HG03439 (cell line): ENCODE data around the gene IFT25.

Source experiments
- ATAC-seq: cut with Tn5 transposase; IDR thresholded peaks from one replicate; pipeline ENCODE4 v1.9.1; 2021; ENCODE audit warnings: mild to moderate bottlenecking, moderate library complexity; ENCODE audit not compliant: unreplicated experiment

The IFT25 gene

DNA sequence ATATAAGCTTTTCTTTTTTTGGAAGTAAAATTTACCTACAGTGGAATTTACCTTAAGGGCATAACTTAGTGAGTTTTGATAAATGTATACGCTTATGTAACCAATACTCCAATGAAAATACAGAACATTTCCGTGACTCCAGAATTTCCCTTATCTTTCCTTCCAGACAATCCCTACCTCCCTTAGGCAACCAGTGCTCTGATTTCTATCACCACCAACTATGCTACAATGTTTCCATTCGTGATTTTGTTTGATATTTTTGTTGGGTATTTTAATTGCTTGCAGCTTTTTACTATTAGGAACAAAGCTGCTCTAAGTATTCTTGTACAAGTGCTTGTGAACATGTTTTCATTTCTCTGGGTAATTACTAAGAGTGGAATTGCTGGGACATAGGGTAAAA lies 14.6 kb downstream of the IFT25 start:
- no peak for ATAC-seq

DNA sequence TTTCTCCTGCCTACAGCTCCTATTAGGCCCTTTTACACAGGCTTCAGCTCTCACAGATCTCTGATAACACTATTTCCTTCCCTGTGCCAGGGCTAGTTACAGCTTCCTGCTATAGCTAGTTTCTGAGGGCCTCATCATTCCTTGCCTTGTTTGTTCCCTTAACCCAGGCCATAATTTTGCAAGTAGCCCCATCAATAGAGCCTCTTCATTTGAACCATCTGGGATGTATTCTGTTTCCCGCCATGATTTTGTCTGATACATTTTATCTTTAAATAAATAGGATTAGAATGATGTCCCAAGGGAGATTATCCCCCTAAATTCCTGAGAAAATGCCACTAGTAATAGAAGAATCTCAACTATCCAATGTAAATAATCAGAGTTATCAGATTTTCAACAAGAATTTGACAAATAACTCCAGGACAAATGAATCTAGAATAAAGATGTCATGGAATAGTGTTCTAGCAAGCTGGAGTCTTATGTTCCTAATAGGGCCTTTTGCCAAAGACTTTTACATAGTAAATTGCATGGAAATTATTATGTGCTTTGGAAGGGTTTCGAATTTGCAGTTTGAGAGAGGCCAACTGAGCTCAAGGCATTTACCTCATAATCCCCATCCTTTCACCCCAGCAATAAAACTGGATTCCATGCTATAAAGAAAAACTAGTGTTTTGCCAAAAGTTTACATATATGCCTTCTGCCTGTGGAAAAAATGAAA lies 16.1 kb downstream of the IFT25 start:
- ATAC-seq: no peak

DNA sequence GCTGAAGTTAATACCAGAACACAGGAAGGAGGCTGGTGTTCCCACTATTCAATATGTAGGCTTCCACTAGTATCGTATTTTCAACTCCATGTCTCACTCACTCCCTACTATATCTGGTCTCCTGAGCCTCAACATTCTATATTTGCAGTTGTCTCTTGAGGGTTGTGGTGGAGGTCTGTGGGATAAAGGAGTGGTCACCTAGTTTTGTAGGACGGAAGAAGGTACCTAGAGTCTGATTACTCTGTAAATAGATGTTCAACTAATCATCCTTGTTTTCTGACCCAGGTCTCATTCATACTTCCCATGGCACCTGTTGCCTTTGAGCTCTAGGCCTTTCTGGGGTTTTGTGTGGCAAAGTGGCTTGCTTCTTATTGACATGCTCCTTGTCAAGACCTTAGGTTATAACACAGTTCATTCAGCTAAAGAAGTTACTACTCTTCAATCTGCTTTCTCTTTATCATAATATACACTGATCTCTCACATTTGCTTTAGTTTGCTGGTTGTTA lies 18.1 kb downstream of the IFT25 start:
- no peak for ATAC-seq

DNA sequence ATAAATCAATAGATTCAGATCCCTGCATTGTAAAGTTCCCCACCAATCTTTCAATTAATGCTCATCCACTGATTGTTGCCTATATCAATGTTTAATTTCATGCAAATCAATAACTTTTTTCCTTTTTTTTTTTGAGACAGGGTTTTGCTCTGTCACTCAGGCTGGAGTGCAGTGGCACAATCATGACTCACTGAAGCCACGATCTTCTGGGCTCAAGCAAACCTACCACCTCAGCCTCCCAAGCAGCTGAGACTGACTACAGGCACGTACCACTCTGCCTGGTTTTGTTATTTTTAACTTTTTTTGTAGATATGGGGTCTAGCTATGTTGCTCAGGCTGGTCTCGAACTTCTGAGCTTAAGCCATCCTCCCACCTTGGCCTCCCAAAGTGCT lies 25.8 kb downstream of the IFT25 start:
- no peak for ATAC-seq

DNA sequence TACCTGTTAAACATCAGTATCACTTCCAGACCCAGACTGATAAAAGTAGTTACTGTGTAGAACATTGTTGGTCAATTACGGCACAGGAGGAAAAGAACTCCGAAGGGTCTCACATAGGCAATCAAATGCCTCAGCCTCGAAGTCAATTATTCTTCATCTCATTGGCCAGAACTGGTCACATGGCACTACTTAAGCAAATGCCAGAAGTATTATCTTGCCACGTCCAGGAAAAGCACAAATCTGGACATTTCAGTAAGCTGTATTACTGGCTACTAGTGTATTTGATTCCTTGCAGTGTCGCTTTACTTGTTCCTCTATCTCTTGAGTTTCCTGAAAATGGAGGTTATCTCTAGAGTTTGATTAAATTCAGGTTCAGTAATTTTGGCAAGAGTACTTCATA lies 27.2 kb downstream of the IFT25 start:
- no peak for ATAC-seq

DNA sequence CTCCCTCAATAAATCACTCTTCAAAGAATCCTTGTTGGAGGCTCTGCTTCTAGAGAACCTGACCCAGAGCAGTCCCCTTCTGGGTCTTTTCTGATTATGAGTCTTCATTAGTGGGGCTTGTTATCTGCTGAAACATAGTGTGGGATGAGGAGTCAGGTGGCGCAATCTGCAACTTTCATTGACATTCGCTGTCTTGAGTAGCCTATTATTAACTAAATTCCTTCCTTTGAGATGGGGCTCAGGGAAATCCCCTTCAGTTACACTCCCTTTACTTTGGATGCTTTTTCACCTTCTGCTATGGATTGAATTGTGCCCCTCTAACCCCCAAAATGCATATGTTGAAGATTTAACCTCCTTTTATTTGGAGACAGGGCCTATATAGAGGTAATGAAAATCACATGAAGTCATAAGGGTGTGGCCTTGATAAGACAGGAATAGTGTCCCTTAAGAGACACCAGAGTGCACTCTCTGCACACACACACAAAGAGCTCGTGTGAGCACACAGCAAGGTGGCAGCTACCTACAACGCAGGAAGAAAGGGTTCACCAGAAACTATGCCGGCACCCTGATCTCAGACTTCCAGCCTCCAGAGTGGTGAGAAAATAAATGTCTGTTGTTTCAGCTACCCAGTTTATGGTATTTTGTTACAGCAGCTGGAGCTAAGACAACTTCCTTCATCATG lies 32.0 kb downstream of the IFT25 start:
- no peak for ATAC-seq

DNA sequence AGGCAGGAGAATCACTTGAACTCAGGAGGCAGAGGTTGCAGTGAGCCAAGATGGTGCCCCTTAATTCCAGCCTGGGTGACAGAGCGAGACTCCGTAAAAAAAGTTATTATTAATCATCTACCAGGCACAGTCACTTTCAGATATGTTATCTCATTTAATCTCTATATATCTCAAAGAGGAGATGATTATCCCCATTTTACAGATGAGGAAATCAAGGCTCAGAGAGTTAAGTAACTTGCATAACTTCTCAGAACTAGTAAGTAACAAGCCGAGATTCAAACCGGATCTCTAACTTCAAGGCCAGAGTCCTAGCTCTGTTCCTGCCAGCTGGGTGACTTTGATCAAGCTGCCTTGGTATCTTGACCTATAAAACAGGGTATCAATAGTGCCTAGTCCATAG lies 34.1 kb downstream of the IFT25 start:
- ATAC-seq: no peak

DNA sequence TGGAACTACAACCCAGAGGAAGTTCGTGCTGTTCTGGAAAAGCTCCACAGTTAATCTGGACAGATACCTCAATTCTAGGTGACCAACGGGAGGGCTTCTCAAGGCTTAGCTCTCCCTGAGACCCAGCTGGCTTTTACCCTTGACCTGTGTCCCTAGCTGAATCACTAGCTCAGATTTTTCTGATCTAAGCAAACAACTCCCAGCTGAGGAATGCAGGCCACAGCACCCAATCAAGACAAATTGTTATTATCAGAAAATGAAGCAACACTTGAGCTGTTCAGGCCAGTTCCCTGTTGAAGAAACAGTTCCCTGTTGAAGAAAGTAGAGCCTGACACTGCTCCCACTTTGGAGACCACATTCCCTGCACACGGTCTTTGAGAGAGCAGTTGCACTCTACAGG lies 35.6 kb downstream of the IFT25 start:
- ATAC-seq: no peak

DNA sequence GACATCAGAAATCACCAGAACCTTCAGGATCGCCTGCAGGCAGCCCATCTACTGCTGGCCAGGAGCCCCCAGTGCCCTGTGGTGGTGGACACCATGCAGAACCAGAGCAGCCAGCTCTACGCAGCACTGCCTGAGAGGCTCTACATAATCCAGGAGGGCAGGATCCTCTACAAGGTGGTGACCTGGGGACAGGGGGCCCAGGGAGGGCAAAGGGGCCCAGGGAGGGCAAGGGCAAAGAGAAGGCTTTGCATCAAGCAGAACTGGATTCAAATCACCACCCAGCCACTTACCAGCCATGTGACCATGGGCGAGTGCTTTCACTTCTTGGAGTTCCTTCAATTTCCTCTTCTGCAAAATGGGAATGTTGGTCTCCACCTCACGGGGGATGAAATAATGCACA lies 39.4 kb downstream of the IFT25 start:
- ATAC-seq: no peak

DNA sequence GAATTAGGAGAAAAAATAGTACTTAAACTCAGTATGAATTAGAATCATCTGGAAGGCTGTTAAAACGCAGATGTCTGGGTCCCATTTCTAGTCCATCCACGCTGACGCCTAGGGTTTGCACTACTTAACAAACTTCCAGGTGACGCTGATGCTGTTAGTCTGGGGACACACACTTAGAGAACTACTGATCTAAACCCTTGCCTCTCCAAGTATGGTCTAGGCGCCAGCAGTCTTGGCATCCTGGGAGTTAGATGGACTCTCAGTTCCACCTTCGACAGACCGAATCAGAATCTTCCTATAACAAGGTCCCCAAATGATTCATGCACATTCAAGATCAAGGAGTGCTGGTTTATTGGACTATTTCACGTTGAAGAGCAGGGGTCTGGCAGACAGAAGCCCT lies 40.0 kb downstream of the IFT25 start:
- no peak for ATAC-seq

DNA sequence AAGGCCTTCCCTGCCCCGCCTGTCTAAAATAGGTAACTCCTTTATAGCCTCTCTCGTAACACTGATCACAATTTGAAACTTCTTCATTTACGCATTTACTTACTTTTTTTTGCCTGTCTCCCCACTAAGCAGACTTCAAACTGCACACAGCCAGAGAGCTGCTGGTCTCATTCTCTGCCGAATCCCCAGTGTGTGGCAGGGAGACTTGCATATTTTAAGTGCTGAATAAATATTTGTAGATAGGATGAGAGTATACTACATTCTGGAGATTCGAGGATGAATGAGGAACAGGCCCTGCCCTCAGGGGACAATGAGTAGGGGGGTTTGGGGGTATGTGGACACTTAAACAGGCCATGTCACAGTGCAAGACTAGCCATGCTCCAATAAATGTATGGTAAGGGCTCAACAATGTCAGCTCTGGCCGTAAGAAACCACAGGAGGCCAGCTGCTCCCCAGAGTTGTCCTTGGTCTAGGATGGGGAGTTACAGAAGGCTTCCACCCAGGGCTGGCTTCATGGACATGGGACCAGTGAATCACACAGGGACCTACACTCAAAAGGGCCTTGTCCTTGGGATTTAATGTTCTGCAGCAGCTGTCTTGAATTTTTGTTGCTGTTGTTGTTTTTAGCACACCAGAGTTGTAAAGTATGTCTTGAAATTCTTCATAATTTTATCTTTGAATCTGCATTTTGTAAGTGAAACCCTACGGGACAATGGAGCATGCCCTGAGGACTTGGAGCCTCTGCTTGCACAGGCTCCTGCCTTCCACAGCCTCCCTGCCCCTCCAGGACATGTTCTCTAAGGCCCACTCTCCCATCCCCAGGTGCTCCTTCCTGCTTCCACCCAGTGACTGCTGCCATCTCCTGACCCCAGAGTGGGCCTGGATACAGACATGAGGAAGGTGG lies 43.0 kb downstream of the IFT25 start:
- ATAC-seq: no peak

DNA sequence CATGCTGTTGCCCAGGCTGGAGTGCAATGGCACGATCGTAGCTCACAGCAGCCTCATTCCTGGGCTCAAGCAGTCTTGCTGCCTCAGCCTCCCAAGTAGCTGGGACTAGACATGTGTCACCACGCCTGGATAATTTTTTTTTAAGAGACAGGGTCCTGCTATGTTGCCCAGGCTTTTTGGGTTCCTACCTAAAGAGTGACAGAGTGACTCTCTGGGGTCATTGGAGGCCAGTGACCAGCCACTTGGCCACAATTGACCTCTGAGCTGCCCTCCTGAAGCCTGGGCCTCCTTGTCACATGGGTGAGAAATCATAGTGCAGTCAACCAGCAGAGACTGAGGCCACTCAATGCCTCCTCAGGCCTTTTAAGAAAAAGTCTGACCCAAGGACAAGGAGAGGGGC lies 45.8 kb downstream of the IFT25 start:
- ATAC-seq: no peak

DNA sequence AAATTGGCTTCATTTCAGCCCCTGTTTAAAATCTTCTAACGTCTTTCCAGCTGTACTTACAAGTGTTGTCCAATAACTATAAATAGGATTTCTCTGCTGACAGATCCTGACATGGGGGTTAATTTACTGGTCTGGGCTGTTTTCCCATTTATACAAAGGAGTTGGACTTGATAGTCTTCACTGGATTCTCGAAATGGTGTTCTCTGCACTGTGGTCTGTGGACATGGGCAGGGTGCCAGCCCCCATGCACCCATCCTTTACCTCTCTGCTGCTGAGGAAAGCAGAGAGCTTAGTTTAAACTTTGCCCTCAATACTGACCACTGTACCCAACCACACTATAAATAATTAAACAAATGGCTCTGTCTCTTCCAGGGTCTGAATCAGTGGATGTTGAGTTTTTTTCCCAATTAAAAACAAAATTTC lies 46.3 kb downstream of the IFT25 start:
- ATAC-seq: no peak

DNA sequence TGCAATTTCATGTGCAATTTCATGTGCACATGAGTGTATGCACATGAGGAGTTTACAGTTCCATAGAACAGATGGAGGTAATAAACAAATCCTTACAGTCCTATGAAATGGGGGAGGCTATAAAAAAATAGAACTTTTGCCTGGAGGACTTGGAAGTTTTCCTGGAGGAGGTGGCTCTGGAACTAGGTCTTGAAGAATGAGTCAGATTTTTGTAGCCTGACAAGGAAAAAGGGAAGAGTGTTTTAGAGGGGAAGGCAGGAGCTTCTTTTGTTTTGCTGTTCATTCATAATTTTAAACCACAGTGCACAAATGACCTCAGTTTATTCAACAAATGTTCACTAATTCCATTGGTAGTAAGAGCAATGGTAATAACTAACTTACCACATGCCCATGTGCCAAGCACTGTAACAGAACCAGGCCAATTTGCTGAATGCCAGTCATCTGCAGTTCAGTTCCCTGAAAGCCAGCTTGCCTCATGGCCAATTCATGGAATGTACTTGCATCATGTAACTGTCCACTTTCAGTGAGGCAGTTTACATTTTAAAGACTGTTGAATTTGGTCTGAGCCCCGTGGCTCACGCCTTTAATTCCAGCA lies 48.8 kb downstream of the IFT25 start:
- ATAC-seq: no peak

DNA sequence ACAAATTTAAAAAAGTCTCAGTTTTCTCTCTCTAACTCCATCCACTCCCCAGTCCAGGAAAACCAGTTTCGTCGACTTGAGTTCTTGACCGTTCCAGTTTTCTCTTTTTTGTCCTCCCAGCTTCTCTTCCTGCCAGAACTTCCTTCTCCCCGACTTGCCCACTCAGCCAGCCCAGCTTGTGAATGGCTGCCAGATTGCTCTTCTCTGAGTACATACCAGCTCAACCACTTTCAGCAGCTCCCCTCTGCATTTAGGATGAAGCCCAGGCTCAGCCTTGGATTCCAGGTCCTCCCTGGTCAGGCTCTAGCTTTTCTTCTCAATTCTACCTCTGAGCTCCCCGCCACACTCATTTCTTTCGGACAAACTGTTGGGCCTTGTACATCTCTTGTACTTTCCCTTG lies 50.1 kb downstream of the IFT25 start:
- ATAC-seq: no peak

DNA sequence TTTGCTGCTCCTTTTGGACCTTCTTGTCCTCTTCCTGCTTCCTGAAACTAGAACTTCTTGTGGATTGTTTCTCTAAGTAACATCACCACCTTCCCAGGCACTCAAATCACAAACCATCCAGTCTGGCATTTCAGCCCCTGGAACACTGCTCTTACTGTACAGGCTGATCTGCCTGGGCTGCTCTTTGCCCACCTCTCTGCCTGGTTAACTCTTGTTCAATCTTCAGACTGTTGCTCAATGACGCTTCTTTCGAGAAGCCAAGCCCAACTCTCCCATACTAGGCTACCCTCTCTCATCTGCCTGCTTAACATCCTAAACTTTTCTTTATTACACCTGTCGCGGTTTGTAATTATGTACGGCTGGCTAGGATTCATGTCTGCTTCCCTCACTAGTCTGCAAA lies 50.9 kb downstream of the IFT25 start:
- ATAC-seq: no peak

DNA sequence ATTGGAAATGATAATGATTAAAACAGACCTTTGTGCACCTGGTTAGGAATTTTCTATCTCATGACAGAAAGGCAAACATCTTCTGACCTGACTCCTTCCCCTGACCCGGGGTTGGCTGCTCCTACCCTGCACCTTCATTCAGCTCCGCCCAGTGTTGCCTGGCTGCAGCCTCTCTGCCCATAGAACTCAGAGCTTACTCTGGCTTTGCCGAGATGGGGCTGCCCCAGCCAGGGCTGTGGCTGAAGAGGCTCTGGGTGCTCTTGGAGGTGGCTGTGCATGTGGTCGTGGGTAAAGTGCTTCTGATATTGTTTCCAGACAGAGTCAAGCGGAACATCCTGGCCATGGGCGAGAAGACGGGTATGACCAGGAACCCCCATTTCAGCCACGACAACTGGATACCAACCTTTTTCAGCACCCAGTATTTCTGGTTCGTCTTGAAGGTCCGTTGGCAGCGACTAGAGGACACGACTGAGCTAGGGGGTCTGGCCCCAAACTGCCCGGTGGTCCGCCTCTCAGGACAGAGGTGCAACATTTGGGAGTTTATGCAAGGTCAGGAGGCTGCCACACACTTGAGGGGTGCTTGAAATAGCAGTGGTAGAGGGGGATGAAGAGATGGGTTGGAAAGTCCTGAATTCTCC lies 51.4 kb downstream of the IFT25 start, which contains the start of gene DIO1:
DIO1 (plus strand) TSS at position 189 of the 638 bp plus-strand sequence; CDS start at position 213, 24 bp downstream.
- no peak for ATAC-seq

DNA sequence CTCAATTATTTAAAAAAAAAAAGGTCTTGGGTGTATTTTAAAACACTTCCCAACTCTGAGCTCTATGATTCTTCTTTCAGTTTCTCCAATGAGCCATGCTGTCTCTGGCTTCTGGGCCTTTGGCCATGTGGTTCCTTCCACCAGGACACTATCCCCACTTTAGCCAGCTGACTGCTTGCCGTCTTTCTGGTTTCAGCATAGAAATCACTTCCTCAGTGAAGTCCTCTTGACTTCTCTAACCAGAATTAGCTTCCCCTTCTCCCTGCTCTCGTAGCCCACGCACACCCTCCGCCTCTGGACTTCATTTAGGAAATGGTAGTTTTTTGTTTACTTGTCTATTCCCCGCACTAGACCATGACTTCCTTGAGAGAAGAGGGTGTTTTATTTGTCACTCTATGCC lies 52.6 kb downstream of the IFT25 start:
- no peak for ATAC-seq

DNA sequence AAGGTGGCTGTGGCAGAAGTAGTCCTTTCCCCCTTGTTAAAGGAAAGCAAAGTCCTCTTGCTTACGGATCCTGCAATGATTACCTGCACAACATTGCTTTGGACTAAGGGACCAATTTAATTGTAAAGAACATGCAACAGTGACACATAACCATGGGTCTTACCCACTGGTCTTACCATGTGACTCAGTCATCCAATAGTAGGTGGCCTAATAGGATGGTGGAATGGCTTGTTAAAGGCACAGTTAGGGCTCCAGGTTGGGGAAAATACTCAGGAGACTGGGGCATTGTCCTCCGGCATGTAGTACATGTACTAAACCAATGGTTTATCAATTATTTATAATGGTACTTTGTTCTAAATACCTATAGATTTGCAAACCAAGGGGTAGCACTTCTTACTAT lies 53.8 kb downstream of the IFT25 start:
- ATAC-seq: no peak

DNA sequence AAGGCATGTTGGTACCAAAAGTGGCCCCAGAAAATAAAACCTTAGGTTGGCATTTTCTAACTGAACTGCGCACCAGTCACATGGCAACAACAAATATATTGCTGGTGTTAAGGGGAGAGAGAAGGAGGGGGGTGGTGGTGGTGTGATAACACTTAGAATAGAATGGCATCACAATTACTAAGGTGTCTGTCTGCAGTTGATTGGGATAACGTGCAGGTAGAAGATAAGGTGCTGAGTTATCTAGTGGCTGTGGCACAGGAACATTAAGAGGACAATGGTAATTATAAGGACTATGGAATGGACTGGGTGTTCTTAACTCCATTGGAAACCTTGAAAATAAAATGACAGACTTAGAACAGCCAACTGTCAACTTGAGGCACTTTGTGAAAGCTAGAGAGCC lies 54.5 kb downstream of the IFT25 start:
- no peak for ATAC-seq

DNA sequence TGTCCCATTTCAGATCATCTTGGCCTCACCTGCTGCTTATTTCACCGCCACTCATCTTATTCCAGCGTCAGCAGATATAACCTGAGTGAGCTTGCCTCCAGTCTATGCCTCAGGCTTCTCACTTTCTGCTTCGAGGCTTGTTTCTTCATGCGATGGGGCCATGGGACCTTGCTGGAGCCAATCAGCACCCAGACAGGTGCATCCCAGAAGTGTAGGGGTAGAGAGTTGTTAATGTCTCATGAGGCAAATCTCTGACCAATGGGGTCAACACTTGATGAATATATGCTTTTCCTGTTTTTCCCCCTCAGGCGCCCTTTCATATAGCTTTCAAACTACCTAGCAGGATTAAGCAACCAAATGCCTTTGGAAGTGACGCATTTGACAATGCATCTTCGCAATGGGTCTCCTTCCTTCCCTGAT lies 55.0 kb downstream of the IFT25 start:
- ATAC-seq: no peak
